Measurements from ENCODE around the gene WNT3.

Gene WNT3

DNA sequence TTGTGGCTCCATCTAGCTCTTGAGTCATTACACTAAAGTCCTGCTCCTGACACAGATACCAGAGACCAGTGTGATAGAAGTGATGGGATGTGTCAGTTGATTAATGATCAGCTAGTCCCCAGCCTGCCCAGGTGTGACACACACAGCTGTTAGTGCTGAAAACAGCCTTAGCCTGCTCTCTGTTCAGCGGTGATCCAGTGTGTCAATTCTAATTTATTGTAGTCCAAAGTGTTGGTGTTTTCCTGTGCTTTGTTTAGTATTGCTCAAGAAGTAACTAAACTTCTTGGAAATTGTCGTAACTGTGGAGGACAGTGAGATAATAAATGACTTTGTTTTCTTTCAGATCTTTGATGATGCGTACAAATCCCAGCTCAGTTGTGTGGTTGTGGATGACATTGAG lies 92.3 kb downstream of the WNT3 start:
- Histone ChIP-seq H3K9me3 (ENCODE audit: control insufficient read depth in 2 of 2, low read length in 2 of 2) (no peaks in the 10 kb centered on the region), H3K27ac (ENCODE audit: low read depth in 2 of 2, low read length in 2 of 2) (no peak overlapping the region), H3K27me3 (ENCODE audit: control insufficient read depth in 2 of 2, insufficient read depth in 2 of 2, low read length in 2 of 2) (no peaks in the 10 kb centered on the region), H3K4me3 (ENCODE audit: low read length in 2 of 2) (no peak overlapping the region), H3K9ac (ENCODE audit: low read depth in 1 of 2, low read length in 2 of 2) (no peak overlapping the region), H3K4me1 (ENCODE audit: control insufficient read depth in 2 of 2, insufficient read depth in 2 of 2, low read length in 2 of 2) (no peaks in the 10 kb centered on the region), H3K36me3 (ENCODE audit: control insufficient read depth in 2 of 2, insufficient read depth in 2 of 2, low read length in 2 of 2) (peaks cover 9 to 26% of the 10 kb centered on the region in 2 donors)

DNA sequence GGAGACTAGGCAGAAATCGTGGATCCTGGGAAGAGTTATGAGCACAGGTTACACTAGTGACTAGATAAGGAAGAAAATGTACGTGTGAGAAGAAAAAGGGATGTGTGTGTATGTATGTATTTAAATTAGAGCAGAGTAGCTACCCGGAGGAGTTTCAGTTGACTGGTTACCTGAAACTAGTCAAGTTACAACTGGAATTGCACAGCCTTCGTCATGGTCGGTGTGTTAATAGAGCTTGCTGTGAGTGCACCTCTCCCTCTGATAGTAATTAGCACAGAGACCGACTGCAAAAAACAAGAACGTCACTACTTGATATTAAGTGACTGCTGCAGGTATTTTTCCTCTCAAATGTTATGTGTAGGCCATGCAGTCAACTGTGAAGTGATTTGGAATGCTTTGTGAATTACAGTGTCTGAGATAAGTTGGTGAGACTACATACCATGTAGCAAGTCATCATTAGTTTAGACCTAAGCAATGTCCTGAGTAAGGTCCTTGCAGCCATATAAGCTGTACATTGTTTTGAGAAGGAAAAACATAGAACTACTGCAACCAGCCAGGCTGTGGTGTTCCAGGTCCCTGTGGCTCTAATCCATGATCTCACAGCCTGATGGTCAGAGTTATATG lies 95.7 kb downstream of the WNT3 start:
- Histone ChIP-seq H3K9me3 (ENCODE audit: control insufficient read depth in 2 of 2, low read length in 2 of 2) (no peaks in the 10 kb centered on the region), H3K4me3 (ENCODE audit: low read length in 2 of 2) (no peak overlapping the region), H3K4me1 (ENCODE audit: control insufficient read depth in 2 of 2, insufficient read depth in 2 of 2, low read length in 2 of 2) (no peaks in the 10 kb centered on the region), H3K27me3 (ENCODE audit: control insufficient read depth in 2 of 2, insufficient read depth in 2 of 2, low read length in 2 of 2) (no peaks in the 10 kb centered on the region), H3K9ac (ENCODE audit: low read depth in 1 of 2, low read length in 2 of 2) (no peak overlapping the region), H3K27ac (ENCODE audit: low read depth in 2 of 2, low read length in 2 of 2) (no peak overlapping the region), H3K36me3 (ENCODE audit: control insufficient read depth in 2 of 2, insufficient read depth in 2 of 2, low read length in 2 of 2) (peaks cover 13 to 26% of the 10 kb centered on the region in 2 donors)

GRCh38 chr17:46720408-46720807 lies 98.1 kb downstream of the WNT3 start:
- Histone ChIP-seq H3K27ac (ENCODE audit: low read depth in 2 of 2, low read length in 2 of 2) (no peak overlapping the region), H3K9me3 (ENCODE audit: control insufficient read depth in 2 of 2, low read length in 2 of 2) (no peaks in the 10 kb centered on the region), H3K9ac (ENCODE audit: low read depth in 1 of 2, low read length in 2 of 2) (no peak overlapping the region), H3K36me3 (ENCODE audit: control insufficient read depth in 2 of 2, insufficient read depth in 2 of 2, low read length in 2 of 2) (peaks cover 11 to 22% of the 10 kb centered on the region in 2 donors), H3K27me3 (ENCODE audit: control insufficient read depth in 2 of 2, insufficient read depth in 2 of 2, low read length in 2 of 2) (no peaks in the 10 kb centered on the region), H3K4me3 (ENCODE audit: low read length in 2 of 2) (no peak overlapping the region), H3K4me1 (ENCODE audit: control insufficient read depth in 2 of 2, insufficient read depth in 2 of 2, low read length in 2 of 2) (no peaks in the 10 kb centered on the region)

DNA sequence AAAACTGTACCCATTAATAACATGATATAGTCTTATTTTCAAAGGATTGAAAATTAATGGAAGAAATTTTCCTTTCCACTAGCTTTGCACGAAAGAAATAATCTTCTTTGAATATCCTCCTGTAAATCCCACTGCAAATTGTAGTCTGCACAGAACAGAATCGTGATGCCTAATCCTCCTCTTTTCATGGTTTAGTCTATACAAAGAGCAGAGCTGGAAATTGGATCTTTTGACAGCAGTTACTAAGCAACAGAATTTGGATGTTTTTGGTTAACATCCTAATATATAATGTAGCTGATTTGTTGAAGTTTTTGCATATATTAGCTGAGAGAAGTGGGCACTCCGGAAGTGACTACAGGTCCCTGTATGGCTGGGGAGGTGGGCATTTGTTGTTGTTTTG lies 98.6 kb downstream of the WNT3 start:
- Histone ChIP-seq H3K9me3 (ENCODE audit: control insufficient read depth in 2 of 2, low read length in 2 of 2) (no peaks in the 10 kb centered on the region), H3K4me1 (ENCODE audit: control insufficient read depth in 2 of 2, insufficient read depth in 2 of 2, low read length in 2 of 2) (no peaks in the 10 kb centered on the region), H3K4me3 (ENCODE audit: low read length in 2 of 2) (no peak overlapping the region), H3K27ac (ENCODE audit: low read depth in 2 of 2, low read length in 2 of 2) (no peak overlapping the region), H3K36me3 (ENCODE audit: control insufficient read depth in 2 of 2, insufficient read depth in 2 of 2, low read length in 2 of 2) (peaks cover 11 to 17% of the 10 kb centered on the region in 2 donors), H3K27me3 (ENCODE audit: control insufficient read depth in 2 of 2, insufficient read depth in 2 of 2, low read length in 2 of 2) (no peaks in the 10 kb centered on the region), H3K9ac (ENCODE audit: low read depth in 1 of 2, low read length in 2 of 2) (no peak overlapping the region)

DNA sequence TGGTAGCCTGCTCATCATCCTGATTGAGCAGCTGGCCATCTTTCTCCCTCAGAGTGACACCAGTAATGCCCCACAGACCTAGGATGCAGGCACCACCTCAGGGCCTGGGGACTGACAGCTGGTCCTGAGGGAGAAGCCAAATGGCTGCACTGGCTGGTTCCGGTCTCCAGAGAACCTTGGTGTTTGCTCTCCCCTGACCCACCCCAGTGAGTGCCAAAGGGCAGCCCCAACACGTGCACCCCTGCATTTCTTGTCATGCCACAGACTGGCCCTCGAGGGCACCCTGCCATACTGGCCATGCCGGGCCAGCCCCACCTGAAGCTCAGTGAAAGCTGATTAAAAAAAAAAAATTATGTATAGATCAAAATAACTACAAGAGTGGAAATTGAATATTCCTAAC lies 100.5 kb downstream of the WNT3 start:
- Histone ChIP-seq H3K4me1 (ENCODE audit: control insufficient read depth in 2 of 2, insufficient read depth in 2 of 2, low read length in 2 of 2) (no peaks in the 10 kb centered on the region), H3K27me3 (ENCODE audit: control insufficient read depth in 2 of 2, insufficient read depth in 2 of 2, low read length in 2 of 2) (no peaks in the 10 kb centered on the region), H3K36me3 (ENCODE audit: control insufficient read depth in 2 of 2, insufficient read depth in 2 of 2, low read length in 2 of 2) (peaks cover 20 to 22% of the 10 kb centered on the region in 2 donors), H3K27ac (ENCODE audit: low read depth in 2 of 2, low read length in 2 of 2) (no peak overlapping the region), H3K4me3 (ENCODE audit: low read length in 2 of 2) (no peak overlapping the region), H3K9me3 (ENCODE audit: control insufficient read depth in 2 of 2, low read length in 2 of 2) (no peaks in the 10 kb centered on the region), H3K9ac (ENCODE audit: low read depth in 1 of 2, low read length in 2 of 2) (no peak overlapping the region)

Data from mucosa of rectum (tissue), 2 donors.